Activated CD4-positive, alpha-beta T cell treated with anti-CD3 and anti-CD28 coated beads for 24 hours (primary cell): ENCODE data around the gene HELT.

ENCODE experiments used
- DNase-seq, 2 donors: peaks; one replicate each; pipeline ENCODE4 v3.0.0-alpha.2; 2020; ENCODE audit warnings: low read depth in 2 of 2

Gene HELT

GRCh38 chr4:185003596-185004351 lies 14.5 kb upstream of the HELT start:
- DNase-seq, result no peak

DNA sequence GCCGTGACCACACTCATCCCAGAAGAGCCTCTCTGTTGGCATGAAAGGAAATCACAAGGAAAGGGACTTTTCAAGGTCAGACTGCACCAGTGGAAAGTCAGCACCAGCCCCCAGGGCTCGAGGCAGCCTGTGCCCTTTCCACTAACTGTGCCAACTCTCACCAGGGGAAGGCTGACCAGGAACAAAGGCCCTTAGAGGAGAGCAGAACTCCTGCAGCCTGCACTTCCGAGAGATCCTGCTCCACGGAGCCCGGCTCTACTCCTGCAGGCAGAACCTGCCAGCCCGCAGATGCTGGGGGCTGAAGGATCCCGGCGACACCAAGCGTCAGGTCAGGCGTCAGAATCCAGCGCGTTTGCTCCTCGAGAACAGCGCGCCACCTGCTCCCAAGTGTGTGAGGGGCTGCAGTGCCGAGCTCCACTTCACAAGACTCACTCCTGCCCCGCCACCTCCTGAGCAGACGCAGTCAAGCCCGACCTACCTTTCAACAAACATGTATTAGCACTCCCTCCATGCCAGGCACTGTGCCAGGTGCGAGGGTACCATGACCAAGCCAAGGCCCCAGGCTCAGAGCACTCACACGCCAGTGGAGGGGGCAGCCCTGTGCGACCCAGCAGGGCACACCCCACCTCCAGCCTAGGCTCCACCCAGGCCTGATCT lies 13.6 kb upstream of the HELT start:
- no peak for DNase-seq

GRCh38 chr4:185005219-185005819 lies 13.0 kb upstream of the HELT start:
- peak; percentile 76 for DNase-seq

DNA sequence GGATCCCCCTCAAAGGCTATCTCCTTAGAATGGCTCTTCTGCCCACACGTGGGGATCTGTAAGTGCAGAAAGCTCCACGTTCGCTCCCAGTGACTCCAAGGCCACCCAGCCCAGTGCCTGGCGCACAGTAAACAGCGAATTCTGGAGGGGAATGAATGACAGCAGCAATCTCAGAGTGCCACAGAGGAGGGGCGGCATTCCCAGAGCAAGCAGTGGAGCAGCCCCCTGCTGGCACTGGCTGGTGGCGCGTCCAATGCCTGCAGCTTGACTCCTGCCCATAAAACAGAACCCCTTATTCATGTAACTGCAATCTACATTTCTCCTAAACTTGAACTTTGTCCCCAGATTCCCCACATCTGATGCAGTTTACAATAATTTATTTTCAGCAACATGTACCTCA lies 6.9 kb upstream of the HELT start:
- no peak for DNase-seq

- DNase-seq, result no peak
Measured at GRCh38 chr4:185013417-185014125, 4.7 kb upstream of the HELT start.

GRCh38 chr4:185015108-185015507 lies 3.2 kb upstream of the HELT start:
- no peak for DNase-seq

- DNase-seq, result no peak
Measured at GRCh38 chr4:185016101-185016940, 2.0 kb upstream of the HELT start.

DNA sequence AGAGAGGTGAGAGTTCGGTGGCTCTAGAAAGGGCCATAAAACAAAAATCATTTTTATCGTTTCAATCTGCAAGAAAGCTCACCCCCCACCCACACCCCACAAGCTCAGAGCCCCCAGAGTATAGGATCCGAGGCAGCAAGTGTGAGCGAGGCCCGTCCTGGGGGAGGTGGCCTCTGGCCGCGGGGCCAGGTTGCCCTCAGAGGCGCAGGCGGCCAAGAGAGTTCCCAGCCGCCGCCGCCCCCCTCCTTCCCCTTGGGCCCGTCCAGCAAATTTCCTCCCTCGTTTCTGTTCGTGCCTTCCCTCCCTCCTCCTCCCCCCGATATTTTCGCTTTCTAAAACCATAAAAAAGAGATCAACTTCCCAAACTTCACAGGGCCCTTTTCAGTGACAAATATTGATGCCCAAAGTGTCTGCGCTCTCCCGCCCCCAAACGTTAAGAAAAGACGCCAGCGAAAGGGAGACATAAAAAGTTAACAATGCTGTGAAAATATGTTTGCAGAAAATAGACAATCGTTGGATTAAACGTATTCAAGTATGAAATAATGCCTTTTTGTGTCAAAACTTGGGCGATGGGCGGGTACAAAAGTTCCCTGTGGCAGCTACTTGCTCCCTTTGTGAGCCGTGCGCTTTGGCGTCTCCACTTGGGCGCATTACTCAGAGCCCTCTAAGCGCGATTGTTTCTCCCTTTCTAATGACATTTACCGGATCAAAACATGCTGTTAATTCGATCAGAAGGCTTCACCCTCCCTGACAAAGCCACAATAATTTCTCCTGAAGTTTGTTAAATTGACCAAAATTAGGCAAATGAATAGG lies 1.1 kb upstream of the HELT start:
- no peak for DNase-seq

DNA sequence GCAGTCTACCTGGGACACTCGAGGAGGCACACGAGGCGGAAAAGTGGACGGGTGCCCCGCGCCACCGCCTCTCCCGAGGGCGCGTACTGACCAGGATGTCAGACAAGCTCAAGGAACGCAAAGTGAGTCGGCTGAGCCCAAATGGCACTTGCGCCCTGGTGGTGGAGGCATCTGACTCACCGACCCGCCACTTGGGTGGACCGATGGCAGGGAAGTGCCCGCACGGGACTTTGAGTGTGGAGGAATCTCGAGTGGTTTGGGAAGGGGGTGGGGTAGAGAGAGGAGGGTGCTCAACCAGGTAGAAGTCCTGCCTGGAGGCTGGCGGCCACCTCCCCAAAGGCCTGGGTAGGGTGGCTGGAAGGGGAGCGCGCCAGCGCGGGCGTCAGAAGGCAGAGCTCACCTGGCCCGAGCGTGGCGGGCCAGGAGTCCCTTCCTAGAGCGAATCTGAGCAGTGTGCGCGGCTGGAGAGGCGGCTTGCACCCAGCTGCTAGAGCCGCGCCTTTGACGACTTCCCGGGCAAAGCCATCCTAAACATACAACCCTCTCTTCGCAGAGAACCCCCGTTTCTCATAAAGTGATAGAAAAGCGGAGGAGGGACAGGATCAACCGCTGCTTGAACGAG lies 655 bp downstream of the HELT start:
- DNase-seq, result no peak

DNA sequence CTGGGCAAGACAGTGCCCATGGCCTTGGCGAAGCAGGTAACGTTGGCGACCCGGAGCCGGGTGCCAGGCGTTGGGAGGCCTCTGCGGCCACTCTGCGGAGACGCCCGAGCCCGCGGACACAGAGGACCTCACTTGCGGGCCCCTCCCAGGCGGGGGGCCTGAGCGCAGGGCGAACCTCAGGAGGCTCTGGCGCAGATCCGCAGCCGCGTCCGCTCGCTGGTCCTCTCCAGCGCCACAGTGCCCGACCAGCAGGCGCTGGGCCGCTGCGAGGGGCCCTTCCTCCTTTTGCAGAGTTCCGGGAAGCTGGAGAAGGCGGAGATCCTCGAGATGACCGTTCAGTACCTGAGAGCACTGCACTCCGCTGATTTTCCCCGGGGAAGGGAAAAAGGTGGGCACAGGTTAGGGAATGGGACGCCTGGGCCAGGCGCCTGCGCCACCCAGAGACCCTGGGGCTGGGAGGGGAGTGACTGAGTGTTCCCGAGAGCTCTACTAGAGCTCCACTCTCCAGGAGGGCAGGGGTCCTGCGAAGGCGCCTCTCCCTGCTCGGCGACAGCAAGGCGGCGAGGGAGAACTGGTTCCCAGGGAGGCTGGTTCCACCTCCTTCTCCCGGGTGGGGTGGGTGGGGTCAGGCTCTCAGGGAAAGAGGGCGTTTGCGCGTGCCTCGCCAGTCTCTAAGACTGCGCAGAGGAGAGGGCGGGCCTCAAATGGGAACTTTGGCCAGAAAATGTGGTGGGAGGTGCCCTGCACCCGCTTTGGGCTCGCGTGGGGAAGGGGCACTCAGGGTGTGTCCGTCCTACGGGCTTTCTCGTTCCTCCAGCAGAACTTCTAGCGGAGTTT lies 1.4 kb downstream of the HELT start:
- no peak for DNase-seq

DNA sequence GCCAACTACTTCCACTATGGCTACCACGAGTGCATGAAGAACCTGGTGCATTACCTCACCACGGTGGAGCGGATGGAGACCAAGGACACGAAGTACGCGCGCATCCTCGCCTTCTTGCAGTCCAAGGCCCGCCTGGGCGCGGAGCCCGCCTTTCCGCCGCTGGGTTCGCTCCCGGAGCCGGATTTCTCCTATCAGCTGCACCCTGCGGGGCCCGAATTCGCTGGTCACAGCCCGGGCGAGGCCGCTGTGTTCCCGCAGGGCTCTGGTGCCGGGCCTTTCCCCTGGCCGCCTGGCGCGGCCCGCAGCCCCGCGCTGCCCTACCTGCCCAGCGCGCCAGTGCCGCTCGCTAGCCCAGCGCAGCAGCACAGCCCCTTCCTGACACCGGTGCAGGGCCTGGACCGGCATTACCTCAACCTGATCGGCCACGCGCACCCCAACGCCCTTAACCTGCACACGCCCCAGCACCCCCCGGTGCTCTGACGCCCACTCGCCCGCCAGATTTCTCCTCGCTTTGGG lies 2.1 kb downstream of the HELT start:
- no peak for DNase-seq

- no peak for DNase-seq
Measured at GRCh38 chr4:185020863-185021761, 2.8 kb downstream of the HELT start.

DNA sequence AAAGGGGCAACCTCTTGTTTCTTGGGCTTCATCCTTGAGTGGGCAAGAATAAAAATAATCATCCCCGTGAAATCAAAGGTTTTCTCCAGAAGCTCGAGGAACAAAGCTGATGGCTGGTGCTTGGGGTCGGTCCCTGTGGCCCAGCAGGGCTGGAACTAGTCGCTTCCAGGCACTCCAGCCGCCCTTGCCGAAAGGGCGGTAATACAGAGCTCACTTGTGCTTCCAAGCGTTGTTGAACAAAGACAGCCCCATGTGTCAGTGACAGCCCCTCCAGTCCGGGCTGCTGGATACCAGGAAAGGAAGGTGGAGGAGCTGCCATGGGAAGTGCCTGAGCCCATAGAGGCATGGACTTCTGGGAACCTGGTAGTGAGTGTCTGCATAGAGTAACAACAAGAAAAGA lies 5.2 kb downstream of the HELT start:
- no peak for DNase-seq

DNA sequence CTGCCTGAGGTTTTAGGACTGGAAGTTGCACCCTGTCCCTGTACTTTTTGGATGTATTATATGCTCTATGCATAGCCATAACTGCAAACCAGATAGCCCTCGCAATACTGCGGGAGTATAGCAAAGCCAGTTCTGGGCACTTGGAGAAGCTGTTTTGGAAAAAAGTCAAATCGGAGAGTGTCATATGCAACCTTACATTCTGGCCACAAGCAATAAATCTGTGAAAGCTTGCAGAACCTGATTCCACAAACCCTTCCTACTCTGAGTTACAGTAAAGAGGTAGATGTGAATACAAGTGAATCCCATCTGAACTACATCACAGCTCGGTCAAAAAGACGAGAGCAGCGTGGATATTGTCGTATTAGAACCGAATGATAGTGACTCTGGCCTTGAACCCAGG lies 10.3 kb downstream of the HELT start:
- no peak for DNase-seq

- DNase-seq, result no peak
Measured at GRCh38 chr4:185031611-185032010, 13.3 kb downstream of the HELT start.

GRCh38 chr4:185033072-185033471 lies 14.8 kb downstream of the HELT start:
- DNase-seq, result no peak

- DNase-seq, result no peak
Measured at GRCh38 chr4:185033950-185034349, 15.7 kb downstream of the HELT start.

- no peak for DNase-seq
Measured at GRCh38 chr4:185035284-185035683, 17.0 kb downstream of the HELT start.
